Activated T-cell treated with anti-CD3 and anti-CD28 coated beads for 4 hours (primary cell): Measurements from ENCODE around the gene ARL8A.

Experiments
- DNase-seq: peaks from one replicate; pipeline ENCODE4 v3.0.0-alpha.2; 2020

ARL8A gene

GRCh38 chr1:202107801-202108731 is 36.5 kb downstream of the ARL8A start:
- DNase-seq, result no peak

- no peak for DNase-seq
Observed at GRCh38 chr1:202107321-202107761, 37.2 kb downstream of the ARL8A start.

- no peak for DNase-seq
Observed at GRCh38 chr1:202106340-202107254, 37.9 kb downstream of the ARL8A start.

- DNase-seq, result no peak
Observed at GRCh38 chr1:202105571-202106339, 38.8 kb downstream of the ARL8A start.

GRCh38 chr1:202104073-202104472 is 40.5 kb downstream of the ARL8A start:
- no peak for DNase-seq

GRCh38 chr1:202101184-202101583 is 43.4 kb downstream of the ARL8A start:
- DNase-seq, result no peak

- no peak for DNase-seq
Observed at GRCh38 chr1:202093858-202094257, 50.7 kb downstream of the ARL8A start.

GRCh38 chr1:202090994-202091393 is 53.5 kb downstream of the ARL8A start:
- DNase-seq, result no peak

GRCh38 chr1:202088206-202088605 is 56.3 kb downstream of the ARL8A start:
- no peak for DNase-seq

- no peak for DNase-seq
Observed at GRCh38 chr1:202086579-202087350, 57.8 kb downstream of the ARL8A start.

- DNase-seq, result no peak
Observed at GRCh38 chr1:202085682-202086373, 58.7 kb downstream of the ARL8A start.

GRCh38 chr1:202084791-202085681 is 59.5 kb downstream of the ARL8A start:
- DNase-seq, result no peak
